IPS-20b (cell line): ENCODE measurements around the gene NELL2.
"Not testable (repeated sequence)": the region's sequence is repeated elsewhere in the genome, so short reads cannot be mapped to it uniquely, and the experiment has no call there.

Source experiments
- H3K27ac ChIP-seq: one replicate; pipeline ENCODE4 v1.5.1; 2013; ENCODE audit warnings: low read length
- H3K27me3 ChIP-seq: 2 replicates; pipeline ENCODE4 v1.6.1; 2013; ENCODE audit warnings: mild to moderate bottlenecking, low read length, inconsistent platforms; ENCODE audit not compliant: insufficient read depth
- H3K36me3 ChIP-seq: 2 replicates; pipeline ENCODE4 v1.6.1; 2013; ENCODE audit warnings: low read depth, mild to moderate bottlenecking, inconsistent platforms, low read length, moderate library complexity; ENCODE audit not compliant: insufficient read depth
- H3K4me1 ChIP-seq: 2 replicates; pipeline ENCODE4 v1.6.1; 2013; ENCODE audit warnings: mild to moderate bottlenecking, control low read depth, inconsistent platforms, low read length, moderate library complexity; ENCODE audit not compliant: insufficient read depth
- H3K4me3 ChIP-seq: 2 replicates; pipeline ENCODE4 v1.5.1; 2013; ENCODE audit warnings: mild to moderate bottlenecking, low read length, inconsistent platforms
- H3K9ac ChIP-seq: 2 replicates; pipeline ENCODE4 v1.6.1; 2013; ENCODE audit warnings: low read depth, mild to moderate bottlenecking, inconsistent platforms, low read length, moderate library complexity
- H3K9me3 ChIP-seq: 2 replicates; pipeline ENCODE4 v1.6.1; 2013; ENCODE audit warnings: mild to moderate bottlenecking, low read depth, low read length, inconsistent platforms; ENCODE audit not compliant: insufficient read depth

The NELL2 gene

GRCh38 chr12:44720265-44720664 lies 155.8 kb downstream of the NELL2 start:
- H3K9me3 ChIP-seq, result peaks cover 3% of the 10 kb centered on the region; the same call in 1 of the 2 replicates
- no peaks in the 10 kb centered on the region for H3K27me3 ChIP-seq
- no peak overlapping the region for H3K4me3 ChIP-seq

GRCh38 chr12:44717612-44718011 lies 158.5 kb downstream of the NELL2 start:
- no peak overlapping the region for H3K9ac ChIP-seq
- no peak overlapping the region for H3K27ac ChIP-seq
- no peaks in the 10 kb centered on the region for H3K36me3 ChIP-seq
- H3K27me3 ChIP-seq, result no peaks in the 10 kb centered on the region
- H3K9me3 ChIP-seq, result no peaks in the 10 kb centered on the region
- no peak overlapping the region for H3K4me3 ChIP-seq
- H3K4me1 ChIP-seq, result peaks cover 7% of the 10 kb centered on the region; the same call in 1 of the 2 replicates

More at GRCh38 chr12:44720265-44720664, 155.8 kb downstream of the NELL2 start:
- H3K4me1 ChIP-seq, result peaks cover 7% of the 10 kb centered on the region; the same call in 1 of the 2 replicates
- H3K9ac ChIP-seq, result no peak overlapping the region
- H3K36me3 ChIP-seq, result no peaks in the 10 kb centered on the region
- H3K27ac ChIP-seq, result no peak overlapping the region

- H3K36me3 ChIP-seq, result no peaks in the 10 kb centered on the region
- H3K4me1 ChIP-seq, result peaks cover 7% of the 10 kb centered on the region; the same call in 1 of the 2 replicates
Measured at GRCh38 chr12:44716711-44717110, 159.4 kb downstream of the NELL2 start.

GRCh38 chr12:44711736-44712135 lies 164.4 kb downstream of the NELL2 start:
- Histone ChIP-seq H3K9ac (no peak overlapping the region), H3K4me3 (no peak overlapping the region), H3K36me3 (peaks cover 4% of the 10 kb centered on the region; the same call in 1 of the 2 replicates), H3K4me1 (no peaks in the 10 kb centered on the region), H3K9me3 (no peaks in the 10 kb centered on the region), H3K27ac (no peak overlapping the region), H3K27me3 (no peaks in the 10 kb centered on the region)

More at GRCh38 chr12:44716711-44717110, 159.4 kb downstream of the NELL2 start:
- H3K9ac ChIP-seq, result no peak overlapping the region
- no peak overlapping the region for H3K27ac ChIP-seq
- no peaks in the 10 kb centered on the region for H3K9me3 ChIP-seq
- H3K4me3 ChIP-seq, result no peak overlapping the region
- H3K27me3 ChIP-seq, result no peaks in the 10 kb centered on the region

- peaks cover 4% of the 10 kb centered on the region; the same call in 1 of the 2 replicates for H3K36me3 ChIP-seq
- no peak overlapping the region for H3K4me3 ChIP-seq
- H3K9me3 ChIP-seq, result no peaks in the 10 kb centered on the region
- no peaks in the 10 kb centered on the region for H3K4me1 ChIP-seq
- no peak overlapping the region for H3K27ac ChIP-seq
- H3K9ac ChIP-seq, result no peak overlapping the region
- H3K27me3 ChIP-seq, result no peaks in the 10 kb centered on the region
Measured at GRCh38 chr12:44709166-44709565, 166.9 kb downstream of the NELL2 start.

- Histone ChIP-seq H3K9ac (no peak overlapping the region), H3K4me3 (no peak overlapping the region), H3K4me1 (no peaks in the 10 kb centered on the region), H3K27ac (no peak overlapping the region), H3K9me3 (no peaks in the 10 kb centered on the region), H3K27me3 (no peaks in the 10 kb centered on the region), H3K36me3 (peaks cover 4% of the 10 kb centered on the region; the same call in 1 of the 2 replicates)
Measured at GRCh38 chr12:44708218-44708617, 167.9 kb downstream of the NELL2 start.

GRCh38 chr12:44703182-44703910 lies 172.8 kb downstream of the NELL2 start:
- Histone ChIP-seq H3K4me3 (no peak overlapping the region), H3K9ac (no peak overlapping the region), H3K36me3 (no peaks in the 10 kb centered on the region), H3K4me1 (no peaks in the 10 kb centered on the region), H3K27ac (no peak overlapping the region), H3K9me3 (no peaks in the 10 kb centered on the region), H3K27me3 (no peaks in the 10 kb centered on the region)

GRCh38 chr12:44697511-44697910 lies 178.6 kb downstream of the NELL2 start:
- Histone ChIP-seq H3K27me3 (no peaks in the 10 kb centered on the region), H3K27ac (no peak overlapping the region), H3K4me3 (no peak overlapping the region), H3K36me3 (no peaks in the 10 kb centered on the region), H3K4me1 (peaks cover 11% of the 10 kb centered on the region; the same call in 1 of the 2 replicates), H3K9me3 (no peaks in the 10 kb centered on the region), H3K9ac (no peak overlapping the region)

- Histone ChIP-seq H3K4me1 (peaks cover 11% of the 10 kb centered on the region; the same call in 1 of the 2 replicates), H3K27ac (no peak overlapping the region), H3K36me3 (no peaks in the 10 kb centered on the region), H3K4me3 (no peak overlapping the region), H3K27me3 (no peaks in the 10 kb centered on the region), H3K9ac (no peak overlapping the region), H3K9me3 (no peaks in the 10 kb centered on the region)
Measured at GRCh38 chr12:44696542-44696941, 179.6 kb downstream of the NELL2 start.

- H3K9me3 ChIP-seq, result no peaks in the 10 kb centered on the region
- H3K36me3 ChIP-seq, result no peaks in the 10 kb centered on the region
- H3K27ac ChIP-seq, result no peak overlapping the region
- 0 out of 2 replicates have a peak overlapping the region, but pooled peaks have one; percentile 13 for H3K4me3 ChIP-seq
- H3K27me3 ChIP-seq, result no peaks in the 10 kb centered on the region
- peaks cover 11% of the 10 kb centered on the region; the same call in 1 of the 2 replicates for H3K4me1 ChIP-seq
- no peak overlapping the region for H3K9ac ChIP-seq
Measured at GRCh38 chr12:44694017-44694416, 182.1 kb downstream of the NELL2 start.

GRCh38 chr12:44689587-44689986 lies 186.5 kb downstream of the NELL2 start:
- Histone ChIP-seq H3K36me3 (no peaks in the 10 kb centered on the region), H3K4me1 (peaks cover 2% of the 10 kb centered on the region; the same call in 1 of the 2 replicates), H3K4me3 (no peak overlapping the region), H3K27ac (no peak overlapping the region), H3K9me3 (no peaks in the 10 kb centered on the region), H3K27me3 (no peaks in the 10 kb centered on the region), H3K9ac (no peak overlapping the region)

- not testable (repeated sequence) for H3K27ac ChIP-seq, H3K27me3 ChIP-seq, H3K4me3 ChIP-seq, H3K36me3 ChIP-seq, H3K4me1 ChIP-seq, H3K9me3 ChIP-seq, H3K9ac ChIP-seq
Measured at GRCh38 chr12:44686821-44687432, 189.2 kb downstream of the NELL2 start.
